HG03469 (cell line): ENCODE results near the gene CTNND1.
"Not testable (repeated sequence)": the region's sequence is repeated elsewhere in the genome, so short reads cannot be mapped to it uniquely, and the experiment has no call there.

Experiments
- ATAC-seq: cut with Tn5 transposase; IDR thresholded peaks from one replicate; pipeline ENCODE4 v1.9.1; 2021; ENCODE audit warnings: mild to moderate bottlenecking, moderate library complexity, moderate number of reproducible peaks; ENCODE audit not compliant: unreplicated experiment

Gene CTNND1

DNA sequence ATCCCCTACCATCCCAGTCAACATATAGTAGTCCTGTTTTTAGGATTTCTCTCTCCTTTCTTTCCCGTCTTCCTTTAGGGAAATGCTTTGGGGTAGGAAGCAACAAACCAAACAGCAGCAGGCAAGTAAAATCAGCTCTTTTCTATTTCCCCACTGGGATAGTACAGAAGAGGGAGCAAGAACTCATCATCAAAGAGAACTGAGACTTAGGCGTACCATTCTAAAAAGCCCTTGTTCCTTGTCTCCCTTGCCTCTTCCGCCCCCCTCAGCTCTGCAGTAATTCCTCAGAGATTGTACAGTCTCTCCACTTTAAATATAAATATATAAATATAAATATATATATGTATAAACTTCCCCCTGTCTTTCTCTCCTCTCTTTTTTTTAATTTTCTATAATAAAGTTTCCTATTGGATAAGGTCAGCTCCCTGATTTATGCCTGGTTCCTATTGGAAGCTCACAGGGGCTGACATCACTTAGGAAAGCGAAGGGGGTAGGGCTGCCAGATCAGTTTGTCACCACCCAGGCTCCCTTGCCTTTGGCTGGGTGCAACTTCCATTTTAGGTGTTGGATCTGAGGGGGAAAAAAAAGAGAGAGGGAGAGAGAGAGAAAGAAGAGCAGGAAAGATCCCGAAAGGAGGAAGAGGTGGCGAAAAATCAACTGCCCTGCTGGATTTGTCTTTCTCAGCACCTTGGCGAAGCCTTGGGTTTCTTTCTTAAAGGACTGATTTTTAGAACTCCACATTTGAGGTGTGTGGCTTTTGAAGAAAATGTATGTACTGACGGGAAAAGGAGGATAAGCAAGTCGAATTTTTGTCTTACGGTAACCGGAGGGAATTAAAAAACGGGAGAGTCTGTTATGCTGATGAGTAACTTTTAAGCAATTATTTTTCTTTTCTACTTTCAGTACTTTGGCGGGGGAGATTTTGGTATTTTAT lies at the start of gene CTNND1:
CTNND1 (plus strand) TSS at position 502 of the 934 bp plus-strand sequence. CDS start 29,677 bp downstream, outside the sequence.
- peak; percentile 71 for ATAC-seq

- peak; percentile 95 for ATAC-seq
Measured at GRCh38 chr11:57712256-57713150, 49.1 kb upstream of the CTNND1 start, which contains the start of gene TMX2. TSS of gene TMX2 (plus strand) at chr11:57712593. CDS start at chr11:57712619, 26 bp downstream.

GRCh38 chr11:57713835-57714234 lies 47.8 kb upstream of the CTNND1 start:
- no peak for ATAC-seq

DNA sequence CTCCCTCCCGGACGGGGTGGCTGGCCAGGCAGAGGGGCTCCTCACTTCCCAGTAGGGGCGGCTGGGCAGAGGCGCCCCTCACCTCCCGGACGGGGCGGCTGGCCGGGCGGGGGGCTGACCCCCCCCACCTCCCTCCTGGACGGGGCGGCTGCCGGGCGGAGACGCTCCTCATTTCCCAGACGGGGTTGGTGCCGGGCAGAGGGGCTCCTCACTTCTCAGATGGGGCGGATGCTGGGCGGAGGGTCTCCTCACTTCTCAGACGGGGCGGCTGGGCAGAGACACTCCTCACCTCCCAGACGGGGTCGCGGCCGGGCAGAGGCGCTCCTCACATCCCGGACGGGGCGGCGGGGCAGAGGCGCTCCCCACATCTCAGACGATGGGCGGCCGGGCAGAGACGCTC lies 44.9 kb upstream of the CTNND1 start:
- ATAC-seq = not testable (repeated sequence)

GRCh38 chr11:57727185-57727584 lies 34.4 kb upstream of the CTNND1 start:
- no peak for ATAC-seq

DNA sequence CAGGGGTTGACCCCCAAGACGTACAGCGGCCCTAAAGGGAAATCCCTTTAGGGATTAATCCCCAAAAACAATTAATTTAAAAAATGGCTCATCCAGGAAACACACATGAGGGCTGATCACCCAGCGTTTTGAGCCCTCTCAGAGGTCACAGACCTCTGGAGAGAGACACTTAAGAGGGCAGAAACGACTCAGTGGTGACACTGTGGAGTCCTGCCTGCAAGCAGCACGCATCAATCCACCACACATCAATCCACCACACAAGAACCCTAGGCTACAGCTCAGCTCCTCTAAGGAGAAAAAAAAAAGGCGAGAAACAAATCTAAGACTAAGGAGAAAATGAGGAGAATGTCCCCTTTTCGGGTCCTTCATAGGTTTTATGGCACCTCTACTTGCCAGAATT lies 32.8 kb upstream of the CTNND1 start:
- no peak for ATAC-seq

GRCh38 chr11:57729479-57729878 lies 32.1 kb upstream of the CTNND1 start:
- no peak for ATAC-seq

DNA sequence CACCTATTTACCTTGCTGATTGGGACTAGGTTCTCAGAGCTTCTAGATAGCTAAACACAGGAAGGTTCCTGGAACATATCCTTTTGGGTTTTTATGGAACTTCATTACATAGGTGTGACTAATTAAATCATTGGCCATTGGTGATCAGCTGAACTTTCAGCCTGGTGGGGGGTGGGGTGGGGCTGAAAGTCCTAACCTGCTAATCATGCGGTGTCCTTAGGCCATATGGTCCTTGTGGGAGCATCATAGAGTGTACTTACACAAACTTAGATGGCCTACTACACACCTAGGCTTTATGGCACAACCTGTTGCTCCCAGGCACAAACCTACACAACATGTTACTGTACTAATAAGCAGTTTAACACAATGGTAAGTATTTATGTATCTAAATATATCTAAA lies 28.9 kb upstream of the CTNND1 start:
- no peak for ATAC-seq

DNA sequence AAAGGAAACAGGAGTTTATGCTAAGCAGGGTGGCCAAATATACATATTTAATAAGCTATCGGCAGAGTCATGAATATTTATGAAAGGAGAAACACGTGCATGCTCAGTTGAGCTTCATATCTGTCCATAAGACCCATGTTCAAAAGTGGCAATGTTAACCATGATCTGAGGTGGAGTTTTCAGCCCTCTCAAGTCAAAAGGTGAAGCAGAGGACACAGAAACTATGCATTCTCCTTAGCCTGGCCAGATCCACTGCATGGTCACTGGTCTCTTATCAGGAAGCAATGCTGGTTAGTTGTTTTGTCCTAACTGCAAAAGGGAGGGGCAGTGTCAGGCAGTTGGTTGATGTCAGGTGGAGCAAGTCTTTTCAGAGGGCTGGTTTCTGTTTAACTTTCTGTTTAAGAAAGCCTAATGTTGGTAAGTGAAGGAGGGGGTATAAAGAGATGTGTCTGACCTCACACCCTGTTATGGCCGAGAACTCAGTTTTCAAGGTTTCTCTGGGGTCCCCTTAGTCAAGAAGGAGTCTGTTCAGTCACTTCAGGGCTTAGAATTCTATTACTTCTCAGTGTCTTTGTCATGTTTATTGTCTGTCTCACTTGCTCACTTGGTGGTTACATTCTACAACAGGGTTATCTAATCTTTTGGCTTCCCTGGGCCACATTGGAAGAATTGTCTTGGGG lies 25.8 kb upstream of the CTNND1 start:
- ATAC-seq = no peak

- ATAC-seq = peak; percentile 83
Measured at GRCh38 chr11:57741132-57742086, 20.2 kb upstream of the CTNND1 start, which contains the start of gene SELENOH. TSS of gene SELENOH (plus strand) at chr11:57741491. CDS start at chr11:57741596, 105 bp downstream.

DNA sequence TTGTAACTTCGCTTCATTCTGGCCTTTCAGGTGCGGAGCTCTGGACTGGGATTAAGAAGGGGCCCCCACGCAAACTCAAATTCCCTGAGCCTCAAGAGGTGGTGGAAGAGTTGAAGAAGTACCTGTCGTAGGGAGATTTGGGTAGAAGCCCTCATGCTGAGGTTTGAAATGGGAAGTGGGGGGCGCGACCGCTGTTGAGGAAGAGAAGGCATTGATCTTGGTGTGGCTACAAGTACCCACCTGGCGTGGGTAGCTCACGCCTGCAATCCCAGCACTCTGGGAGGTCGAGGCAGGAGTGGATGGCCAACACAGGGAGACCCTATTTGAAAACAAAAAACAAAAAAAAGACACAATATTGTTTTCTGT lies 19.5 kb upstream of the CTNND1 start:
- ATAC-seq = no peak

DNA sequence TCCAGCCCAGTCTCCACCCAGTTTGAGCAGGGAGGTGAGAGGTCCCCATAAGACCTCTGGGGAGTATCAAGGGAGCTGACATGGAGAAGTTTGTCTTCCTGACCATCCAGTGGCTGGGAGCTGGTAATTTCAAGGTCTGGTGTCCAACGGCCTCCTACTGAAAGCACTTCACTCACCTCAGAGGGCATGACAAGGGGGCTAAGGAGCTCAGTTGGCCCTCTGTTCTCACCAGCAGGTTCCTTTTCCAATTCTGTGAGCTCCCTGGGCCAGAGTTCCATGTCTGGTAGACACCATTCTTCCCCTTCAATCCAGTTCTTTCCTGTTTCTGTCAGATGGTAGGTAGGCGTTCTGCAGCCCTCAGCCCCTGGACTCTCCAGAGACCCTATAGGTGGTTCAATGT lies 17.2 kb upstream of the CTNND1 start:
- no peak for ATAC-seq

GRCh38 chr11:57745206-57745605 lies 16.4 kb upstream of the CTNND1 start:
- no peak for ATAC-seq

DNA sequence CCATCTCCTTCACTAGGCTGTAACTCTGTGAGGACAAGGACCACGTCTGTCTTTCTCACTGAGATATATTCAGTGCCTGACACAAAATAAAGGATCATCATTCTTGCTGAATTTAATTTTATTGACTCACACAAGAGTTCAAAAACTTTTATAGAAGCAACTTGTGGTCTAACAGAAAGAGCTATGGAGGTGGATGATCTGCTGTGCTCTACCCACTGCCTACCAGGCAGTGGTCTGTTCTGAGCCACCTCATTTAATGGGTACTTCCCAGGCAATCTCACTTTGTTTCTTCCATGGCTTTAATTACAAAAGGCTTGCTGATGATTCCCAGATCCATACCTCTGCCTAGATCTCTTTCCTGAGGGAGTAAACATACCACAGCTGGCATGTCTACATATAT lies 14.7 kb upstream of the CTNND1 start:
- no peak for ATAC-seq

DNA sequence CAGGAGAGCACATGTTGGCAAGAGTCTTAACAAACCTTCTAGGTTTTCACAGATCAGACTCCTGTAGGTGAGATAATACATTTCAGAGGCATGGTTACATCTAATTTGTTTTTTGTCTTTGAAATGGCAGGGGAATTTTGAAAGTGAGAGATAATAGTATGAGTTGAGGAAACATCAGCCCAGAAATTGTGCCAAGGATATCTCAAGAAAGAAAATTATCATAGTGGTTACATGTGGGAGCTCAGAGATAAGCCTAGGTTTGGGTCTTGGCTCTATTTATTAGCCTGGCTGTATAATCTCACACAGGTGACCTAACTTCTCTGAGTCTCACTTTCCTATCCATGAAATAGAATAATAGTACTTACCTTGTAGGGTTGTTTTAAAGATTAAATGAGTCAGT lies 10.4 kb upstream of the CTNND1 start:
- ATAC-seq = no peak

DNA sequence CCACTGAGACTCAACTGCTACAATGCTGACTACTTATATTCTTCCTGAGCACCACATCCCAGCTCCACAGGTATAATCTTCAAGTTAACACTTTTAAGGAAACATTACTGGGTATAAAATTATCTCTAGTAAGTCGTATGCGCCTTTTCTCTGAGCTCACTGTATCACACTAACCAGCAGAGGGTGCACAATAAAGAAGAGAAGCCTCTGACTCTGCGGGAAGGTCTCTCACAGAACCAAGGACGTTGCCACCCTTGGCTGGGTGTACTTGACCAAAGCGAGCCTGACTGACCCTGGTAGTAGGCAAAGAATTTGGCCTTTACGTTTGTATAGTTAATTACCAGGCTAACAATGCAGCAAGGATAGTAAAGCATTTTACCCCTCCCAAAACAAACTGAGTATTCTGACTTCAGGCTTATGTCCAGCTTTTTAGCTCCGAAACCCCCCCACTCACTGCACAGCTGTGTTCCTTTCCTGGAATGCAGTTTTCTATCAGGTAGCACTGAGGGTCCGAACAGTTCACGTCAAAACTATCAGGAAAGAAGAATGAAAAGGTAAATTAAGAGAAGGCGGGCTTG lies 9.8 kb upstream of the CTNND1 start, which contains the start of gene BTBD18:
BTBD18 (minus strand) TSS at position 144 of the 578 bp plus-strand sequence. CDS start 631 bp downstream, outside the sequence.
- ATAC-seq = no peak

- ATAC-seq = no peak
Measured at GRCh38 chr11:57752954-57753353, 8.6 kb upstream of the CTNND1 start.

GRCh38 chr11:57758174-57758573 lies 3.4 kb upstream of the CTNND1 start:
- ATAC-seq = no peak

DNA sequence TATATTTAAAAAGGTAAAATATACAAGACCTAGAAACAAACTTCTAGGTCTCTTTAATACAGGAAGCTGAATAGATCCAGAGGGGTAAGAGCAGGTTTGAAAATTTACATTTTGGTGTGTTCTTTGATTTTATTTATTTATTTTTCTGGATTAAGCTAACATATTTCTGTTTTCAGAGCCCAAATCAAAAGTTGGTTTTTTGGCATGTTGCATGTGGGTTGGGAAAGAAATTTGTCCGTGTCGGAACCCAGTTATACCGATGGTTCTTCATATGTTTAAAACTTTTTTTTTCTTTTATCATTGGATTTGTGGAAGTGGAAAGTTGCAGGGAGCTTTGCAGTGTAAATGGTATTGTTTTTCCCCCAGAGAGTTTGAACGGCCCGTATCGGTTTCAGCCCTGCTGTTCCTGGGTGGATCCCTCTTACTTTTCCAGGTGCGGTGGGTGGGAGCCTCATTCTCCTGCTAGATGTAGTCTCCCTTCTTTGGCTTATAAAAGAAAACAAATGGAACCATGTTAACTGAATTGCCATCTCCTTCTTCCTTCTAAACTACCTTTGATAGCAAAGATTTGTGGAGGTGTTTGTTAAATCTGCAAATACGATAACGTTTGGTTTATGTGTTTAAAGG lies 746 bp downstream of the CTNND1 start:
- no peak for ATAC-seq
